Glomerular visceral epithelial cell (primary cell): Measurements from ENCODE around the gene ELMOD3.
"Not testable (repeated sequence)": the region's sequence is repeated elsewhere in the genome, so short reads cannot be mapped to it uniquely, and the experiment has no call there.

Source experiments
- DNase-seq: peaks from one replicate; pipeline ENCODE4 v3.0.0-alpha.2; 2016; ENCODE audit errors: extremely low spot score

The ELMOD3 gene

DNA sequence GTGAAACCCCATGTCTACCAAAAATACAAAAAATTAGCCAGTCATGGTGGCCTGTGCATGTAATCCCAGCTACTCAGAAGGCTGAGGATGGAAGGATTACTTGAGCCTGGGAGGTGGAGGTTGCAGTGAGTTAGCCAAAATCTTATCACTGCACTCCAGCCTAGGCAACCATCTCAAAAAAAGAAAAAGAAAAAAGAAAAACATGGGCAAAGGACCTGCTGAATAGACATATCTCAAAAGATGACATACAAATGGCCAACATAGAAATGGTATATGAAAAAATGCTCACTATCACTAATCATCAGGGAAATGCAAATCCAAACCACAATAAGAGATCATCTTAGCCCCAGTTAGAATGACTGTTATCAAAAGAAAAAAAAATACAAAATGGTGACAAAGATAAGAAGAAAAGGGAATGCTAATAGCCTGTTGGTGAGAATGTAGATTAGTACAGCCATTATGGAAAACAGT, 25.4 kb upstream of the ELMOD3 start:
- no peak for DNase-seq

DNA sequence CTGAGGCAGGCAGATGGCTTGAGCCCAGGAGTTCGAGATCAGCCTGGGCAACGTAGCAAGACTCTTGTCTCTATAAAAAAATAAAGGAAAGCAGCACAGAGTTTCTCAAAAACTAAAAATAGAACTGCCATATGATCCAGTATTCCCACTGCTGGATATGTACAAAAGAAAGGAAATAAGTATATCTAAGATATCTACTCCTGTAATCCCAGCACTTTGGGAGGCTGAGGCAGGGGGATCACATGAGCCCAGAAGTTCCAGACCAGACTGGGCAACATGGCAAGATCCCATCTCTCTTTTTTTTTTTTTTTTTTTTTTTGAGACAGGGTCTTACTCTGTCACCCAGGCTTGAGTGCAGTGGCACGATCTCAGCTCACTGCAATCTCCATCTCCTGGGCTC, 24.9 kb upstream of the ELMOD3 start:
- DNase-seq, result not testable (repeated sequence)

- no peak for DNase-seq
Measured at GRCh38 chr2:85330839-85331636, 23.5 kb upstream of the ELMOD3 start.

DNA sequence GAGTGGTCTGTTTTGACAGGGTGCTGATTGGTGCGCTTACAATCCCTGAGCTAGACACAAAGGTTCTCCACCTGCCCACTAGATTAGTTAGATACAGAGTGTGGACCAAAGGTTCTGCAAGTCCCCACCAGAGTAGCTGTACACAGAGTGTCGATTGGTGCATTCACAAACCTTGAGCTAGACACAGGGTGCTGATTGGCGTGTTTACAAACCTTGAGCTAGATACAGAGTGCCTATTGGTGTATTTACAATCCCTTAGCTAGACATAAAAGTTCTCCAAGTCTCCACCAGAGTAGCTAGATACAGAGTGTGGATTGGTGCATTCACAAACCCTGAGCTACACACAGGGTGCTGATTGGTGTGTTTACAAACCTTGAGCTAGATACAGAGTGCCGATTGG, 20.7 kb upstream of the ELMOD3 start:
- DNase-seq, result not testable (repeated sequence)

DNA sequence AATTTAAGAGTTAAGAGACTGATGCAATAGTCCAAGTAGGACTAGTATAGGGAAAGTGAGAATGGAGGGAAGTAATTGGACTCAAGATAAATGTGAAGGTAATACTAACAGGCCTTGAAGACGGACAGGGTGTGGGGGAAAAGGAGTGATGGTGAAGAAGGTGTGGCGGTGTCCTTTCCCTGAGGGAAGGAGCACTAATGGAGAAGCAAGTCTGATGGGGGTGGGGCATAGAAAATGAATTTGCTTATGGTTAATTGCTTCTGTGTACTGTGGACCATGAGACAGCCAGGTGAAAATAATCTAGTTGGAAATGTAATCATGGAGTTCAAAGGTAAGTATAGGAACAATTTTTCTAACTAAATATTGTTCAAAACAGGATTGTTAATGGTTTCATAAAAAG, 19.6 kb upstream of the ELMOD3 start:
- no peak for DNase-seq

GRCh38 chr2:85340034-85340892, 14.3 kb upstream of the ELMOD3 start:
- no peak for DNase-seq

DNA sequence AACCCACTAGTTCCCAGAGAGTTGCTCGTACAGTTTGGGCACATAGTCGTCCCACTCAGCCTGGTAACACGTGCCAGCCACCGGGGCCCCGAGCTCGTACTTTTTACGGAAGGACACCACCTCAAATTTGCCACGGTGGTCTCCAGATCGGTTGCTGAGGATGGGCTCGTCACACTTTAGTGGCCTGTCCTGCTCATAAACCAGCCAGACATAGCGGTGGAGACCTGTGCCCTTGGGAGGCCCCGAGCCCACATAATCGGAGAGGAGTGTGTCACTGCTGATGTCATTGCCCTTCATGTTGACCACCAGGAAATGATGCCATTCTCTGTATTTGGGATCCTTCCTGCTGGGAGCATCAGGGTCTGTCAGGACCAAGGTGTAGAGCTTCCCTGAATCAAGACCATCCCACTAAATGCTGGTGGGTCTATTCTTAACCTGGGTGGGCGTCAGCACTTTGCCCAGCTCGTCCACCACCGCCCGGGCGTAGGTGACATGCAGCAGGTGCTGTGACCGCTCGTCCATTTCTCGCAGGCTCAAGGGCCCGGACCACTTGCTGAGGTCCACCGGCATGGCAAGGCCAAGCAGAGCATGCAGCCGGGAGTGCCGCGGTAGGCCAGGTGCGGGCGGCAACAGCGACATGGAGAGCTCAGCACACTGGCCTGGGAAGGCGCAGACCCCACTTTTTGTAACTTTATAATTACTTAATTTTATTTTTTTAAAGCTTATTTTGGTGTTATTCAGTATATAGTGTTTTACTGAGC, 13.1 kb upstream of the ELMOD3 start:
- no peak for DNase-seq

- DNase-seq, result no peak
Measured at GRCh38 chr2:85342156-85342555, 12.4 kb upstream of the ELMOD3 start.

GRCh38 chr2:85343207-85343895, 11.2 kb upstream of the ELMOD3 start:
- not testable (repeated sequence) for DNase-seq

- DNase-seq, result no peak
Measured at GRCh38 chr2:85344356-85344954, 10.1 kb upstream of the ELMOD3 start.

GRCh38 chr2:85347599-85347998, 7.0 kb upstream of the ELMOD3 start:
- DNase-seq, result no peak

GRCh38 chr2:85353876-85354285, 688 bp upstream of the ELMOD3 start:
- peak; percentile 11 for DNase-seq

- DNase-seq, result no peak
Measured at GRCh38 chr2:85355073-85355410, 473 bp downstream of the ELMOD3 start.

- DNase-seq, result no peak
Measured at GRCh38 chr2:85355521-85355920, 952 bp downstream of the ELMOD3 start.

DNA sequence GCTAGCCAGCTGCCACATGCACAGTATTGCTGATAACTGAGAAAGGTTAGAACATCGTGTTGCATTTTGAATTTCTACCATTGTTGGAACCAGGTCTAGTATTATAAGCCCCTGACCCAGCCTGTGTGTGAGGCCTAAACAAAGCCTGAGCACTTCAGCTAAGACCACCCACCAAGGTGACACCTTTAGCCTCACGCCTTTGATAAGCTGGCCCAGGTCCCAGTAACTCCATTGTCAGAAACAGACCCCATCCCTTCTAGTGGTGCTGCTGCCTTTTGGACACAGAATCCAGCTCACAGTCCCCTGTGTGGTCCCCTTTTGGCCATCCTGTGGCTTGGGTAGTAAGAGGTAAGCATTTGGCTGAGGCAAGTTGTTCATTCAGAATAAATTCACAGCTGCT, 1.6 kb downstream of the ELMOD3 start:
- DNase-seq, result no peak

- no peak for DNase-seq
Measured at GRCh38 chr2:85357736-85358135, 3.2 kb downstream of the ELMOD3 start.

DNA sequence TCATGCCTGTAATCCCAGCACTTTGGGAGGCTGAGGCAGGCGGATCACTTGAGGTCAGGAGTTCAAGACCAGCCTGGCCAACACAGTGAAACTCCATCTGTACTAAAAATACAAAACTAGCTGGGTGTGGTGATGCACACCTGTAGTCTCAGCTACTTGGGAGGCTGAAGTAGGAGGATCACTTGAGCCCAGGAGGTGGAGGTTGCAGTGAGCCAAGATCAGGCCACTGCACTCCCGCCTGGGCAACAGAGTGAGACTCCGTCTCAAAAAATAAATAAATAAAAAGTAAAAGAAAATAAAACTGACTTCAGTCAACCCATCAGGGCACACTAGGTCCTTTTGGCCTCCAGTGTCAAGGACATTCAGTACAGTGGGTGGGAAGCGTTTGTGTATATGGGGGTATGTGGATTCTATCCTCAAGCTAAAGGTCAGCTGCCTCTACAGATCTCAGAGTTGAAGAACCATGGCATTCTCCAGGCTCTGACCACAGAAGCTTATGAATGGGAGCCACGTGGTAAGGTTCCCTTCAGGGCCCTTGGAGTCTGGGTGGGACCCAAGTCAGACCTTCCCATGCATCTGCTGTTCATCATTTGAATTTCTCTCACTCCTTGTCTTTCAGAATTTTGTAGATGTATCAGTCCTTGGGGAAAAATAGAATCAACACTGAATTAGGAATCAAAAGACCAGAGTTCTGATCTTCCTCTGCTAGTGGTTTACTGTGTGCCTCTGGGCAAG, 8.3 kb downstream of the ELMOD3 start:
- not testable (repeated sequence) for DNase-seq

- DNase-seq, result no peak
Measured at GRCh38 chr2:85367180-85367579, 12.6 kb downstream of the ELMOD3 start.

DNA sequence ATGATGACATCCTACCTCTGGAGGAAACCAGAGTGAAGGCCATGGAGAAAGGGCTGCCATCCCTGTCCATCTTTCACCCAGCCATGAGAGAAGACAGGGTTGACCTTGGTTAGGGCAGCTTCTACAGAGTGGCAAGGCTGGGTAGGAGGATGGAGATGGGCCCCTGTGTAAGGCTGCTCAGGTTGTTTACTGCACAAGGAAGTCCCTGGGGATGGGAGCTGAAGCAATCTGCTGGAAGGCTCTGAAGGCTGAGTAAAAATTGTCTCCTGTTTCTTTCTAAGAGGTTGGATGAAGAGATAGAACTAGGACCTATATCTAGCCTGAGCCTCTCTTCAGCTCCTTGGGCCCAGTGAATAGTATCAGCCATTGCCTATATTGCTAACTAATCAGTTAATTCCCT, 14.4 kb downstream of the ELMOD3 start:
- DNase-seq, result no peak

- DNase-seq, result no peak
Measured at GRCh38 chr2:85369500-85369899, 14.9 kb downstream of the ELMOD3 start.

DNA sequence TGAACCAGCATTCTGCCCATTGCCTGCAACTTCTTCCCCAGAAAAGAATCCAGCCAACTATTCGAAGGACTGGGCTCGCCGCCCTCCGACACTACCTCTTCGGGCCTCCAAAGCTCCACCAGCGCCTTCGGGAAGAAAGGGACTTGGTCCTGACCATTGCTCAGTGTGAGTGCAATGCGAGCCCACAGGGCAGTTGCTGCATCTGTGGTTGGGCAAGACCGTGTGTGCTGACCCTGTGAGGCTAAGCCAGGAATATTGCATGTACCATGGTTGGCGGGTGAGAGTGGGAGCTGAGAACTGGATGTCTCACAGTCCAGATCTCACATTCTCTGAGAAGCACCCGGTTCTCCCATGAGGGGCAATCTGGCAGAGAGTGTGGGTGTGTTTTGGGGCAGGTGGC, 16.5 kb downstream of the ELMOD3 start:
- DNase-seq, result no peak
